ENCODE measurements around the gene XPO5. TPM values are rescaled to one million over a fixed set of nuclear protein-coding genes. Genes with fewer than 3 reads are reported as not detected.

The XPO5 gene
- total RNA-seq, 1 donor from 2014 or later, result 22.9 TPM

Small RNA genes lying within 50 kb of the gene (small RNA-seq; reads per million reads assigned to genes)
- not detected for gene RF00426 (ENCODE audit: low replicate concordance)
- not detected for gene RNU6-1113P (ENCODE audit: low replicate concordance)

Other genes starting within 250 kb of the XPO5 start
- 13.0 TPM for gene ZNF318, start 206.4 kb downstream of the XPO5 start, total RNA-seq
- 13.4 TPM for gene ABCC10, start 148.5 kb downstream of the XPO5 start, total RNA-seq
- gene DLK2, start 120.5 kb downstream of the XPO5 start, total RNA-seq, result 5.2 TPM
- 26.8 TPM for gene TJAP1, start 98.5 kb downstream of the XPO5 start, total RNA-seq
- 0.51 TPM for gene LRRC73, start 65.7 kb downstream of the XPO5 start, total RNA-seq
- gene YIPF3, start 59.1 kb downstream of the XPO5 start, total RNA-seq, result 86.8 TPM
- gene POLR1C, start 58.9 kb downstream of the XPO5 start, total RNA-seq, result 21.8 TPM
- 12.4 TPM for gene POLH, start 147 bp upstream of the XPO5 start, total RNA-seq
- 32.8 TPM for gene GTPBP2, start 53.2 kb upstream of the XPO5 start, total RNA-seq
- 90.4 TPM for gene MAD2L1BP, start 59.8 kb upstream of the XPO5 start, total RNA-seq
- 0.41 TPM for gene RSPH9, start 69.0 kb upstream of the XPO5 start, total RNA-seq
- 31.4 TPM for gene MRPS18A, start 111.8 kb upstream of the XPO5 start, total RNA-seq
- gene VEGFA, start 194.2 kb upstream of the XPO5 start, total RNA-seq, result 170 TPM

All from tongue (tissue), 2 donors.